Raji (cell line): Measurements from ENCODE around the gene SLC4A1AP.

Experiments used
- POLR2A ChIP-seq: IDR thresholded peaks from 2 replicates; pipeline ENCODE4 v1.6.1; 2011; ENCODE audit warnings: low read depth, low read length, control low read depth; ENCODE audit not compliant: insufficient read depth

Gene SLC4A1AP

DNA sequence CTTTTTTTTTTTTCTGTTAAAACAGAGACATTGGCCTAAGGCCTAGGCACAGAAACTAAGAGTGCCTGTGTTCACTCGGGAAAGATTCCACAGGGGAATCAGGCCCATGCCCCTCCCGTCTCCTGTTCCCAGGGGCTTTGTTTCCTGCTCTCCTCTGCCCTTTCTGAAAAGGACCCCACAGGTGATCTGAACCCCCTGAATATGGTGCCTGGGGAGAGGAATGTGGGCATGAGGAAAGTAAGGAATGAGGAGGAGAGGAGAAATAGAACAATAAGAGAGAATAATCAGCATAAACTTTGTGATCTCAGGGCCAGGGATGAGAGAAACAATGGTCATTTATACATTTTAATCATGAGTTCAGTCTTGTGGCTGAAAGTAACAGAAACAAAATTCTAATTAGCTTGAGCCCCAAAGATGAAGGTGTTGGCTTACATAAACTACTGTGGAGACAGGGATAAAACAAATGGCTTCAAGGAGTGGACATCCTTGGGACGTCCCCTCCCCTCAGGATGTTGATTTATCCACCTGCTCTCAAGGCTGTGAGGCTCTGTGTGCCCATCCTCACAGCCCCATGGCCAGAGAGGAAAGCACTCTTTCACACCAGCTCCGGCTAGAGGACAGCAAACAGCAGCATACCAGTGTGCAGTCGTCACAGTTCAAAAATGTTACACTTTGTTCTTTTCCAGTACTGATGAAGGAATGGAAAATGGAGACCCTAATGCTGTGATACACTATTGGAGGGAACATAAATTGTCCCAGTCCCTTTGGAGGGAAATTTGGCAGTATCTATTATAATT, 61.4 kb downstream of the SLC4A1AP start:
- no peak for TF ChIP-seq POLR2A

DNA sequence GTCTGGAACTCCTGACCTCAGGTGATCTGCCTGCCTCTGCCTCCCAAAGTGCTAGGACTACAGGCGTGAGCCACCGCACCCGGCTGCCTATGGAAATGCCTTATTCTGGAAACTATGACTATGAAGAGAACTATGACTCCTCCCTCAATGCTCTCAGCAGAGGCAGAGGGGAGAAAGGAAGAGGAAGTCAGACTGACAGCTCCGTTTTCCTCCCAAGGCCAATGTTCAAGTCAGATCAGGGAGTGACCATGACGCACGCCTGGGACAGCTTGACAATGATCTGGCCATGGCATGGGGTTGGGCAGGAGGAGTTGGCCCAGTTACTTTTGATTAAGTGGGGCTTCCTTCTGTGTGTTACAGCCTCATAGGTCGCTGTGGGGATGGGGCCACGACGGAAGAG, 63.6 kb downstream of the SLC4A1AP start:
- no peak for TF ChIP-seq POLR2A

DNA sequence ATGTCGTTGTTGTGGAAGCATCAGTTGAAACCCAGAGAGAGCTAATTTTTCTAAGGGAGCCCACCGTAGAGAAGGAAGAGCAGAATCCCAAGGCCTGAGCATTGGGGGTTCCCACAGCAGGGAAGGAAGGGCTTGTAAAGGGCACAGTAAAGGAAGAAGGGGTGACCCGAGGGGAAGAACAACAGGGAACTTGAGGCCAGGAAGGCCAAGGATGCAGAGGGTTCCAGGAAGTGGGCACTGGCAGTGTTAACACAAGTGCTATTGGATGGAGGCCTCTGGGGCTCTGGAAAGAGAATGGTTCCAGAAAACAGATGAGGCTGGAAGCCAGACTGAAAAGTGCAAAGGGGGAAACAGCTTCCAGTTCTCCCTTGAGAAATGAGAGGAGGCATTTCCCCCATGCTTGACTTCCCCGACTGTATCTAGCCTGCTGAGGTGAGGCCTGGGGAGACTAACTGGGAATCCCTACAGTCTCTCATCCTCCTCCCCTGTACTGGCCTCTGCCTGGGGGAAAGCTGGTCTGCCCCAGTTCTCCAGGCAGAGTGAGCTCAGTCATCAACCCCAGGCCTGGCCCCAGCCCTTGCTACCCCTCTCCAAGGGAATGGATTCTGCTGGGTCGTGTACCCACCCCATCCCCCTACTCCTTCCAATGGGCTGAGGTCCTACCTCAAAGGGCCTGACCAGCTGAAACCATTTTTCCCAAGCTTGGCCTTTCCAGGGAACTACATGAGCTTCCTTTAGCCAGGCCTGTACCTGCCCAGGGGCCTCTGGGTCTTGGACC, 64.6 kb downstream of the SLC4A1AP start:
- TF ChIP-seq POLR2A, result no peak

DNA sequence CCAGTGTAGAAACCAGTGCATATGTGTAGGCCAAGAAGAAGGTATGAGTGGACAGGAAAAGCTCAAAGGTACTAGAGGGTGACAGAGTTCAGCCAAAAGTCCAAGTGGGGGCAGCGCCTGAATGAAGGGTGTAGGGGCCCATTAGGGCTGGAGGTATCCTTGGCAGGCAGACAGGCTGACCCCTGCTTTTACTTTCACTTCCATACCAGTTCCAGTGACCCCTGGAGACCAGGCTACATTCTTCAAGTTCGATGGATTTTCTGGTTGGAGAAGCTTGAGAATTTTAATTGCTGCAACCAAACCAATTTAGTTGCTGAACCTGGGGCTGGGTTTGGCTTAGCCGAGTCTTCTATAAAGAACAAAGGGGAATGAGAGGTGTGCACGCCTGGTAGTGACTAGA, 65.5 kb downstream of the SLC4A1AP start:
- no peak for TF ChIP-seq POLR2A

DNA sequence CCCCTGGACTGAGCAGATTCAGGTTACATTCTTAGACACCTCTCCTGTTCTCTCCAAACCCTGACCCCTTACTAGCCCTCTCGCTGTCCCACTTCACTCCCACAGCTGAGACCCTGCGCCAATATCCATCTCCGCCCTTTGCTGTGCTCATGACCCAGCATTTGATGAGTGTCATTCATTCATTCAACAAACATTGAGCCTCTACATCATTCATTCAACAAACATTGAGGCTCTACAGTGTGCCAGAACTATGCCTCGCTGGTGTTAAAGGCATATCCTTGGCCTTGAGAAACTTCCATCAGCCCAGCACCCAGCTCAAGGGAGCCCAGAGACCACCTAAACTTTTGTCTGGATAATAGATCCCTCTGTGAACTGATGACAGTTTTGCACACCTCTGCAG, 65.9 kb downstream of the SLC4A1AP start:
- TF ChIP-seq POLR2A, result no peak

DNA sequence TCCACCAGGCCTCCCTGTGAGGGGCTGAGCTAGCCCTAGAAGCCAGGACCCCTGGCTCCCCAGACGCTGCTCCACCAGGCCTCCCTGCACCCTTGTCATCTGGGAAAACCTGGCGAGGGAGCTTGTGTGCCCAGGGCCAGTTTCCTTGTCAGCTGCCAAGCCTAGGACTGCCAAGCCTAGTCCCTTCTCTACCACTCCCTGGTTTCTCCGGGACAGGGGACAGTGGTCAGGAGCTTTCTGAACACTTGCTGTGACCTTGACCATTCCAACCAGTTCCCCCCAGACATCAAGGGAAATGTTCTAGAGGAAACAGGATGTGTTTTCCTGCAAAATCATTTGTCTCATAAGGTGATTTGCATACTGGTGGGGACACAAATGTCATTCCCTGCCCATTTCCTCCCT, 66.6 kb downstream of the SLC4A1AP start:
- no peak for TF ChIP-seq POLR2A

DNA sequence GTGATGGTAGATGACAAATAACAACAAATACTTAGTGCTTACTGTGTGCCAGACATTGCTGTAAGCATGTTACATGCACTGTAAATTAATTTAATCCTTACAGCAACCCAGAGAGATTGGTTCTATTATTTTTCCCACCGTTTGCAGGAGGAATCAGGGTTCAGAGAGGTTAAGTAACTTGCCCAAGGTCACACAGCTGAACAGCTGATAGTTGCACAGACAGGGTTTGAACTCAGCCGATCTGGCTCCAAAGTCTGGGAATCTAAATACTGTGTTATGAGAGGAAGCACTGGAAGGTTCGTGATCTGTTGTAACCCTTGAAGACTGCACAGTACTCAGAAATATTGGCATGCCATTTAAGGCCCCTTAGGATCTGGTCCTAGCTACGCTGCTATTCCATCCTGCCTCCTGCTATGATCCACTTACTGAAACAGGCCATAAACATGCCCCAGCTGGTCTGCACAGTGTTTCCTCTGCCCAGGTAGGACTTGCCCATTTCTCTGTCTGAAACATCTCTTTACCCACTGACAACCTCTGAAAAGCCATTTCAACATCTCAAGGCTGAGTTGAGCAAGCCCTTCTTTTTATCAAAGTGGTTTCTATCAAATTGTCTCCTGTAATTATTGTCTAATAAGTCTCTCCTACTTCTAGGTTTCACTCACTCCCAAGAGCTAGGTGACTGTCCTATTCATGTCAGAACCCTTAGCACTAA, 67.4 kb downstream of the SLC4A1AP start:
- TF ChIP-seq POLR2A, result no peak

DNA sequence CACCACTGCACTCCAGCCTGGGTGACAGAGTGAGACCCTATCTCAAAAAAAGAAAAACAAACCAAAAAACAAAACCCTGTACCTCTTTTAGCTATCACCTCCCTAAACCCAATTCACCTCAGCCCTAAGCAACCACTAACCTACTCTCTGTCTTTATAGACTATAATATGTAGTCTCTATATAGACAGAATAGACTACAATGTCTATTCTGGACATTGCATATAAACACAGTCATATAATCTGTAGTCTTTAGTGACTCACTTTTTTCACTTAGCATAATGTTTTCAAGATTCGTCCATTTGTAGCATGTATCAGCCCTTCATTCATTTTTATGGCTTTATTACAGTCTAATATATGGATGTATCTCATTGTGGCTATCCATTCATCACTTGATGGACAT, 70.6 kb downstream of the SLC4A1AP start:
- no peak for TF ChIP-seq POLR2A

DNA sequence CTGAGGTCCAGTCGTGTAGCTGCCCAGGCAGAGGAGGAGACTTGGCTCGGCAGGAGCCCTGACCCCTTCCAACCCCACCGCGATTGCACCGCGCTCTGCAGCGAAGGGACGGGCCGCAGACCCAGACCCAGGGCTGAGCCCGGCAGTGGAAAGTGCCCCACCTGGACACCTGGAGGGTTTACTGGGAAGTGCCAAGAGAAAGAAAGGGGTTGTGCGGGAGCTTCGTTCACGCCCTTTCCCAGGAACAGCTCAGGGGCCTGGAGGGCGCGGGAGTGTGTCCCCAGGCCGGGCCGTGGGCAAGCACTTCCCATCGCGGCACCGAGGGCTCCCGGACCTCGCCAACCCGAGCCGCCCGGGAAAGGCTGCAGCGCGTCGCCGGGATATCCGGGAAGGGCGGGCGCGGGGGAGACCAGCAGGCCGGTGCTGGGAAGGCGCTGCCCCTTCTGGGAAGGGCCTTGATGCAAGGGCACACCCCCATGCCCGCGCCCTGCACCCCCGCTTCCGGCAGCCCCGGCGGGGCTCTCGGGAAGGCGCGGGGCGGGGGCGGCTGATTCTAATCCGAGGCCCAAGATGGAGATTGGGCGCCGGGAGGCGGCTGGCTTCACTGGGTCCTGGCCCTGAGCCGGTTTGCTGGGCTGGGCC, 71.7 kb downstream of the SLC4A1AP start:
- no peak for TF ChIP-seq POLR2A

DNA sequence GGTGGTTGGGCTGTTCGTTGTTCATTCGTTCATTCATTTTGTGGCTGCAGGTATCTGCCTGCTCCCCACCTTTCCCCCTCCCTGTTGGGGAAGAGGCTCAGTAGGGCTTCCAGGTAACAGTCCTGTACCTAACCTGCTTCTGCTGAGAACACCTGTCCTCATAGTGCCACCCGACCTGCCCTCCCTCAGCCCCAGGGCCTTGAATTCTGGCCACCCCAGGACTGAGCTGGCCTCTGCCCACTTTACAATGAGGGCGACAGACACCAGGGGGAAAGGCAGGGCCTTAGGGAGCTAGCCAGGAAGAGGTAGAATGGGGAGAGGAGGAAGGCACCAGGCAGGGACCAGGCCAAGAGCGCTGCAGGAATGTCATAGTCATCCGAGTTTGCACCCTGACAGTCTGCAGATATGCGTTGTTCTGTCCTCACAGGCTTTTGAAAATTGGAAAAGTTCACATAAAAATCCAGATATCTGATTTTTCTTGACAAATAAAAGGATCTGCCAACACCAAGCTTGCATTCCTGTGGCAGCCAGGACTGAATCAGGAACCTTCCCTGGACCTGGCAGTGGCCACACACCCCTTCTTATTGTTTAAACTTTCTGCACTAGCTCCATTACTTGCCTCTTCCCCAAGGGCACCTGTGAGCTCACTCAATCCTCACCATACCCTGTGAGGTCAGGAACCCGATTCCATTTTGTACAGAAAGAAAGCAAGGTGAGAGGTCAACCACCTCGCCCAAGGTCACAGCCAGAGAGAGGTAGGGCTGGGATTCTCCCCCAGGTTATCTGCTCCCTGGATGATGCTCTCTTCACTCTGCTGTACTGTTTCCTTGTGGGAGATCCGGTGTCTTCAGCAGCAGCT, 72.6 kb downstream of the SLC4A1AP start:
- no peak for TF ChIP-seq POLR2A

DNA sequence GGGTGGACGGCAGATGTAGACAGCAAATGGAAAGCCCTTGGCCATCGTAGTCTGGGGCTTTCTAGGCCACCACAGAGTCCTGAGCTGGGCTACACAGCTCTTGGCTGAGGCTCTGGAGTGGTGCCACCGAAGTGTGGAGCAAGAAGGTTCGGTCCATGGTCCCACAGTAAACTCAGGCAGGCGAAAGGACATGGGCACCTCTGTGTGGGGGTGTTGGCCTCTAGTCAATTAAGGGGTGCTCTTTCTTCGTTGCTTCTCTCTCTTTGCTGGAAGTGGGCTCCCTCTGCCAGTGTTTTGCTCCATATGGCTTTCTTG, 73.2 kb downstream of the SLC4A1AP start:
- TF ChIP-seq POLR2A, result no peak

DNA sequence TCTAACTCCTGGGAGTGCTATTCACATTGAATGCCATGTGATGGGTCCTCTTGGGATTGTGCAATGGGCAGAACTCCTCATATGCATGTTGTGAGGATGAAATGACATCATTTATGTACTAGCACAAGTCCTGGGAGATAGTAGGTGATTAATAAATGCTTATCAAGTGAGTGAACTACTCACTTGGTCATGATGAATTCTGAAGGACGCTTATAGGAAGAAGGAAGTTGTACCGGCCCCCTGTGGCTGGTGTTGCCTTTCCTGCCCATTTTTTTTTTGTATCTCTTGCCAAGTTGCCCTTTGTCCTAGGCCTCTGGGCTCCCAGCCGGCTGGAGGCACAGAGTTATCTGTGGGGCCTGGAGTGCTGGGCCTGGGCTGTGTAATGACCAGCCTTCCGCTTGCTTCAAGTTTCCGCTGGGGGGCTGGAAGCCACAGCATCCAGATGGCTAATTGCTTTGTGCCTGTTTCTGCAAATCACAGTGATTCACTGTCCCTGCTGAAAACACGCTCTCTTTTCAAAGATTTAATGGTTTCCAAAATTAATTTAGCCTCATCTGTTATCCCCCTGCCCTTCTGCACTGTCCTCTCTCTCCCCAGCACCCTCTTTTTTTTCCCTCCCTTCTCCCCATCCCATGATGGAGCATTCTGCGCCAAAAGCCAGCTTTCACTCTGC, 74.1 kb downstream of the SLC4A1AP start:
- TF ChIP-seq POLR2A, result no peak

DNA sequence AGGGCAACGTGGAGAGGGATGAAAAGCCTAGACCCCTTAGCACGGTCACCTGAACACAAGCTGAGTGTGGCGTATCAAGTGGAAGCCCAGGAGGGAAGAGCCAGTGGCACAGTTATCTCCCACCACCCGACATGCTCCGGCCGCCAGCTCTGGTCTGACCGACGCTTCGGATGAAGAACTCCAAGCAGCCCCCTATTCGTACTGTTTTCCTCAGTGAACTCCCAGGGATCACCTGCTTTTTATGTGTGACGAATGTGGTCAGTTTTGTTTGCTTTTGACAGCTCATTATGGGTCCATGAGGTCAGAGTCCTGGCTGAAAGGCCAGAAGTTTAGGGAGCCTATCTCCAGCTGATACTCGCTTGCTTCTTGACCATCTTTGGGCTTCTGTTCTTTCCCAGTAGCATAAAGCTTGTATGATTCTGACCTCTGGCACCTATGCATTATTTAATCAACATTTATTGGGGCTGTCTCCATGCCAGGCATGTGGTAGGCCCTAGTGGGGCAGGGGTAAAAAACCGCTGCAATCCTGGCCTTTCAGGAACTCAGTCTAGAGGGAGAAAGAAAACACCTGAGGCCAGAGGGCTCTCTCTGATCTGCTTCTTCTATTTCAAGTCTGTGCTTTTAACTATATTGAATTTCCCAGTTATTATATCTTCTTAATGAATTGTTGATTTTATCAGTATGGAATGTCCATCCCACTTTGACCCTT, 74.8 kb downstream of the SLC4A1AP start:
- no peak for TF ChIP-seq POLR2A

DNA sequence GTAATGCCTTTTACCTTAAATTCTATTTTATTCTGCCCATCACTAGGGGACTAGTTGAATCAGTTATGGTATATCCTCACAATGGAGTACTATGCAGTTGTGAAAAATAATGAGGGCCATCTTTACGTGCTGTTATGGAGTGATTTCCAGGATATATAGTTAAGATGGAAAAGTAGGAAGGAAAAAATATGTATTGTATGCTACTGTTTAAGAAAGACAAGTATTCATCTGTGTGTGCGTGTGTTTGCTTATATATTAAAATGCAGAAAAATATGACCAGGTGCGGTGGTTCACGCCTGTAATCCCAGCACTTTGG, 75.3 kb downstream of the SLC4A1AP start:
- no peak for TF ChIP-seq POLR2A
